Panc1 (cell line): ENCODE data around the gene SUPT3H. TPM values are rescaled to one million over a fixed set of nuclear protein-coding genes. Genes with fewer than 3 reads are reported as not detected.

Experiments used
- ATAC-seq: fragments of 200-7000 bp; cut with Tn5 transposase; 2 replicates; pipeline ENCODE4 v1.9.1; 2020; ENCODE audit warnings: mild to moderate bottlenecking, moderate library complexity
- BruUV-seq: library from RNA; stranded (reverse); fragments of 400-500 nt; replicated peaks from 2 replicates; lab custom pipeline; 2021; lab: Mats Ljungman, UMichigan
- CTCF ChIA-PET: fragments of 300-600 bp; sonication (Branson Sonifier 250); formaldehyde crosslinking; loops from one replicate; lab custom pipeline; 2022; ENCODE audit warnings: antibody characterized with exemption; lab: Charles Lee
- POLR2A ChIA-PET: fragments of 300-600 bp; sonication (Branson Sonifier 250); formaldehyde crosslinking; loops from one replicate; lab custom pipeline; 2022; ENCODE audit warnings: antibody characterized with exemption; lab: Charles Lee
- DNase-seq: peaks from one replicate; pipeline ENCODE4 v3.0.0-alpha.2; 2010; ENCODE audit warnings: low read depth, low spot score
- H3K27ac ChIP-seq: 2 replicates; pipeline ENCODE4 v1.5.1; 2011; ENCODE audit warnings: mild to moderate bottlenecking, low read length, inconsistent platforms
- H3K27me3 ChIP-seq: fragments of 200-500 bp; sonication (Bioruptor generic); 2 replicates; pipeline ENCODE4 v1.6.0; 2014; ENCODE audit warnings: low read length, inconsistent platforms; ENCODE audit not compliant: control insufficient read depth, insufficient read depth
- H3K36me3 ChIP-seq: fragments of 200-500 bp; sonication (Bioruptor generic); 2 replicates; pipeline ENCODE4 v1.5.1; 2014; ENCODE audit warnings: inconsistent platforms, mild to moderate bottlenecking, low read length, moderate library complexity; ENCODE audit not compliant: control insufficient read depth, insufficient read depth
- H3K4me1 ChIP-seq: 2 replicates; pipeline ENCODE4 v1.5.1; 2011; ENCODE audit warnings: inconsistent platforms, mild to moderate bottlenecking, low read length, moderate library complexity; ENCODE audit not compliant: control insufficient read depth, insufficient read depth
- H3K4me3 ChIP-seq, 2 experiments: 2 replicates each; pipeline ENCODE4 v1.5.1; 2011 to 2012; ENCODE audit warnings: low read depth in 2 of 2, low read length in 2 of 2, mild to moderate bottlenecking in 2 of 2, inconsistent platforms in 1 of 2, moderate library complexity in 1 of 2
- H3K9me3 ChIP-seq: fragments of 200-500 bp; sonication (Bioruptor generic); 2 replicates; pipeline ENCODE4 v1.5.1; 2014; ENCODE audit warnings: low read depth, mild to moderate bottlenecking, inconsistent platforms, low read length, moderate library complexity; ENCODE audit not compliant: control insufficient read depth, insufficient read depth
- CTCF ChIP-seq: fragments of 450-650 bp; IDR thresholded peaks from 2 replicates; pipeline ENCODE4 v1.5.1; 2017; ENCODE audit warnings: mild to moderate bottlenecking
- POLR2AphosphoS5 ChIP-seq: IDR thresholded peaks from 2 replicates; pipeline ENCODE4 v1.6.1; 2012; ENCODE audit warnings: mild to moderate bottlenecking, low read depth, low read length, moderate library complexity
- REST ChIP-seq, 2 experiments: IDR thresholded peaks; 2 replicates each; pipeline ENCODE4 v1.6.1; 2011 to 2012; ENCODE audit warnings: low read depth in 2 of 2, control low read depth in 1 of 2, low read length in 1 of 2, mild to moderate bottlenecking in 1 of 2, moderate library complexity in 1 of 2; ENCODE audit not compliant: insufficient read depth in 1 of 2
- SIN3A ChIP-seq: IDR thresholded peaks from 2 replicates; pipeline ENCODE4 v1.6.1; 2012; ENCODE audit warnings: low read depth, mild to moderate bottlenecking, low read length, moderate library complexity, borderline replicate concordance; ENCODE audit not compliant: insufficient read depth
- TCF7L2 ChIP-seq: IDR thresholded peaks from 2 replicates; pipeline ENCODE4 v1.6.1; 2011; ENCODE audit warnings: mild to moderate bottlenecking, low read depth, low read length, inconsistent platforms
- in situ Hi-C: cut with HindIII; loops from 2 replicates; pipeline ENCODE4 v1.10.0; 2016; ENCODE audit warnings: low sequenced_read_pairs, low pct_unique_long_range_greater_than_20kb
- intact Hi-C: fragments of 100-400 bp; cut with micrococcal nuclease; formaldehyde crosslinking; loops from one replicate; pipeline ENCODE4 v1.10.0; 2022; ENCODE audit not compliant: unreplicated experiment
- total RNA-seq: library from RNA; stranded (reverse); gene quantifications from one replicate; pipeline ENCODE4 v1.2.1, GENCODE V29; 2021; ENCODE audit not compliant: unreplicated experiment

The SUPT3H gene
- total RNA-seq, 1 experiment from 2014 or later: 11.0 TPM

- intact Hi-C loops: no loop called here
- ATAC-seq (no peak), DNase-seq (no peak)
- H3K27me3 ChIP-seq: no peaks in the 10 kb centered on the region
- no peaks in the 10 kb centered on the region for H3K36me3 ChIP-seq
- H3K4me3 ChIP-seq: no peak overlapping the region
- no peaks in the 10 kb centered on the region for H3K9me3 ChIP-seq
- BruUV-seq: no TSS peak
- TF ChIP-seq REST (IDR thresholded peaks at IDR 0.05; ENCODE audit: insufficient read depth in 1 of 2, low read depth in 2 of 2, low read length in 1 of 2) (no peak), POLR2AphosphoS5 (no peak), SIN3A (no peak), CTCF (no peak), TCF7L2 (no peak)
- ChIA-PET CTCF (no interaction called here), POLR2A (no interaction called here)
- no peak overlapping the region for H3K27ac ChIP-seq
- H3K4me1 ChIP-seq: no peaks in the 10 kb centered on the region
- in situ Hi-C loops: no loop called here
Measured at GRCh38 chr6:44917430-44917829, 460.3 kb downstream of the SUPT3H start.

- no peaks in the 10 kb centered on the region for H3K9me3 ChIP-seq
- DNase-seq (no peak), ATAC-seq (no peak)
- no peaks in the 10 kb centered on the region for H3K4me1 ChIP-seq
- H3K27ac ChIP-seq: no peak overlapping the region
- in situ Hi-C loops (no loop called here), intact Hi-C loops (no loop called here)
- no peak for TF ChIP-seq TCF7L2
- TF ChIP-seq SIN3A: no peak
- no peak for TF ChIP-seq REST (IDR thresholded peaks at IDR 0.05; ENCODE audit: insufficient read depth in 1 of 2, low read depth in 2 of 2, low read length in 1 of 2)
- TF ChIP-seq CTCF: no peak
- no peak for TF ChIP-seq POLR2AphosphoS5
- no peak overlapping the region for H3K4me3 ChIP-seq
- ChIA-PET CTCF (no interaction called here), POLR2A (no interaction called here)
- no TSS peak for BruUV-seq
- H3K36me3 ChIP-seq: no peaks in the 10 kb centered on the region
- no peaks in the 10 kb centered on the region for H3K27me3 ChIP-seq
Measured at GRCh38 chr6:44915111-44915510, 462.6 kb downstream of the SUPT3H start.
